ENCODE data around the gene ZNHIT1. TPM values are rescaled to one million over a fixed set of nuclear protein-coding genes. Genes with fewer than 3 reads are reported as not detected.

Gene ZNHIT1
- total RNA-seq: 66.1 and 68.4 TPM in 2 replicates

GRCh38 chr7:101217388-101218235 lies at the start of gene ZNHIT1, which contains the start of gene PLOD3:
Gene ZNHIT1, plus strand, starts transcription at chr7:101218165. Its CDS starts 31 bp downstream, at chr7:101218196.
Gene PLOD3, minus strand, starts transcription at chr7:101217581. Its CDS starts 307 bp downstream, at chr7:101217274.
- intact Hi-C loops (cut with micrococcal nuclease): loop anchor here (1.0 to 2.0 kb wide), 10 partner anchors 25 to 342 kb away; partner anchors contain the start of genes AP1S1, IFT22, SRRT and TRIM56

DNA sequence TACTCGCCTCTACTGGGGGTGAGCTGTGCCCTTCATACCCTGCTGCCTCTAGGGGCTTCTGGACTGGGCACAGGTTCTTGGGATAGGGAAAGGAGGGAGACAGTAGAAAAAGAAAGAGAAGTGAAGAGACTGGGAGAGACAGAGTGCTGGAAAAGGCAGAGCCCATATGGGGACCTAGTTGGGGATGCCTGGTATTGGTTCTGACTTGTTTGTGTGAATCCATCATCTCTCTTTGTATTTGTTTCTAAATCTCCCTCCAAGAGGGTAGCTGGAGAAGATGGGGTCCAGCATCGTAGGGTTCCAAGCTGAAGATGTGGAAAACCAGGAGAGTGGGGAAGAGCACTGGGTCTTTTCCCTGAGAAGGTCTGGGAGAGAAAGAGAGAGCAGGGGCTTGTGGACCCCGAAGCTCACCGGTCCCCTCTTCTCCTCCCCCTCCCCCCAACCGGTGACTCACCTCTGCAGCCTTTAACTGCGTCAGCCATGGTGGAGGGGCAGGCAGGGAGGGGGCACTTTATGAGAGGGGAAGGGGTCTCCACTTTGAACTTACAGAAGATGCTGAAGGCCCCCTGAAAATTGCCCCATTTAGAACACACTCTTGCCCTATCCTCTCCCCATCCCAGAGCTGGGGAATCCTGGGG lies 49.4 kb upstream of the ZNHIT1 start:
- intact Hi-C loops (cut with micrococcal nuclease): loop anchor here (1.0 to 5.0 kb wide), 4 partner anchors 24 to 281 kb away; partner anchors contain the start of genes TRIM56 and UFSP1

- intact Hi-C loops (cut with micrococcal nuclease): loop anchor here (1.0 to 5.0 kb wide), 4 partner anchors 24 to 282 kb away; partner anchors contain the start of genes TRIM56 and UFSP1
These were observed 48.7 kb upstream of the ZNHIT1 start for GRCh38 chr7:101169110-101169837.

- intact Hi-C loops (cut with micrococcal nuclease): loop anchor here (1.0 to 5.0 kb wide), 6 partner anchors 23 to 283 kb away; partner anchors contain the start of genes MUC12, TRIM56 and UFSP1
These were observed 48.0 kb upstream of the ZNHIT1 start for GRCh38 chr7:101169838-101170551.

DNA sequence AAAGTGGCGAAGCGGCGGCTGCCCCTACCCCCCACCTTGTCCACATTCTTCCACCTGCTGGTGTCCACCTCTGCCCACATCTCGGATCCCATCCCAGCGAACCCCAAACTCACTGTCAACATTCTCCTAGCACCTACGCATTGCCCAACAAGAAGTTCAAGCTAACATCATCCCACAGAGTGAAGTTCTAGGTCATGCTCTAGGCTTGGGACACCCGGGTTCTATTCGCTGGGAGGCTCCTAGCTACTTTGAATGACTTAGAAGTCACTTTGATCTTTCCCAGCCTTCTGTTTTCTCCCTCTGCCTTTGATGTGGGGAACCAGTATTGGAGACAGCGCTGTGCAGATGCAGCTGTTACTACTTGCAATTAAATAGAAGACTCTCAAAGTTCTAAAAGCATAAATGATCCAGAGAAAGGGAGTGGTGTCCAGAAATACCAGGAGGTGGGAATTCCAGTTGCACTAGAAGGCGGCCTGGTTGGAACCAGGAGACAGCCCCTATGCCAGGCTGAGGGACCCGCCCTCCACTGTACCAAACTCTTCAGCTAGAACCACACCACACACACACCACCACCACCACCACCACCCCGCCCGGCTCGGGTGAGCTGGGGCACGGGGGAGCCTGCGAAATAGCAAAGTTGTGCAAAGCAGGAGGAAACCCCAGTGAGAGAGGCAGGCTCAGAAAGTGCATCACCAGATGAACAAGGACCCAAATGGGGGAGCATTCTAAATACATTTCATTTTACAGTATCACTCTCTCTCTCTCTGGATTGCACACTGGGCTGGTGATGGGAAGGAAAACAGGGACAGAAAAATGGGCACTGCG lies 47.1 kb upstream of the ZNHIT1 start:
- intact Hi-C loops (cut with micrococcal nuclease): loop anchor here (5.0 kb wide), 2 partner anchors 131 to 204 kb away; partner anchors contain the start of gene MUC12

DNA sequence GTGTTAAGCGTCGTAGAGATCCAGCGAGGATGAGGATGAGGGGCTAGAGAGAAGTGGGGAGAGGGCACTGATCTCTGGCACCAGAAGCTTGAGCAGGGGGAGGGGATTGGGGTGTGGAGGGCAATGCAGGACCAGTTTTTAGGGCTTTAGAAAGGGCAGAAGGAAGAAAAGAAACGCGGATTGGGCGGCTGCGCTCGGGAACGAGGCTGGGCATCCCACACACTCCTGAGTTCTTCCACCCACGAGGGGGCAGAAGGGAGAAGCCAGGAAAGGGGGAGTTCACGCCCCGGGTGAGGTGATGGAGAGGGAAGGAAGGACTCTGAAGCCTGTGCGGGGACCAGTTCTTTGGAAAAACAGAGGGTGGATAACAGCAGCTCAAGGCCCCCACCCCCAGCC lies 46.5 kb upstream of the ZNHIT1 start:
- intact Hi-C loops (cut with micrococcal nuclease): loop anchor here (5.0 kb wide), 2 partner anchors 131 to 204 kb away; partner anchors contain the start of gene MUC12

DNA sequence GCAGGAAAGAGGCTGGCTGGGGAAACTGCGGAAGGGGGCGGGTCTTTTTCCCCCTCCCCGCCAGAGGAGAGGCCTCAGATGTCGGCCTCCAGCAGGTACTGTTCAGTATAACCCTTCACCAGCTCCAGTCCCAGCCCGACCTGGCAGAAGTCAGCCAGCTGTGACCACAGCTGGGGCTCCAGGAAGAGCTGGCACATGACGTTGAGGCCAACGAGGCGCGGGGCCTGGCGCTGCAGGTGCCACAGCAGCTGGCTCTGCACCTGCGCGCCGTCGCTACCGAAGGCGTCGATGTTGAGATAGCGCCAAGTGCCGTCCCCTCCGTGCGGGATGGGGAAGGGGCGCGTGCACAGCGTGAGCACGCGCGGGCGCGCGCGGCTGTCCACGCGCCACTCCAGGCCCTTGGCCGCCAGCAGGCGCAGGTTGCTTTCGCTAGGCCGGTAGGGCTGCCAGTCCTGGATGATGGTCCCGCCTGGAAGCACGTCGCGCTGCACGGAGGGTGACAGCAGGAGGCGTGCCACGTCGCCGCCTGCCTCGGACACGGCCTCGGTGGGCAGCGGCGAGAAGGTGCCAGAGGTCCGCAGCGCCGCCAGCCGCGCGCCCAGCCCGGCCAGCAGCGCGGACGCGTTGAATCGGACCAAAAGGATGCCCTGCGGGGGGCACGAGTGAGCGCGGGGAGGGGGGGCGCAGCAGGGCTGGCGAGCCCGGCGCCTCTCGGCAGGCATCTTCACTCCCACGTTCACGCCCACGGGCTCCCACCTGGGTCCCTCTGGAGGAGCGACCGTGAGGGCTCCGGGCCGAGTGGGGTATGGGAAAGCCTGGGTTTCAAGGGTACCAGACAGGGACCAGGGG lies 45.7 kb upstream of the ZNHIT1 start:
- intact Hi-C loops (cut with micrococcal nuclease): loop anchor here (5.0 kb wide), 2 partner anchors 130 to 205 kb away; partner anchors contain the start of gene MUC12

GRCh38 chr7:101172854-101173751 lies 44.9 kb upstream of the ZNHIT1 start:
- intact Hi-C loops (cut with micrococcal nuclease): loop anchor here (5.0 kb wide), 2 partner anchors 129 to 206 kb away; partner anchors contain the start of gene MUC12

GRCh38 chr7:101173752-101174244 lies 44.2 kb upstream of the ZNHIT1 start:
- intact Hi-C loops (cut with micrococcal nuclease): loop anchor here (1.0 to 5.0 kb wide), 3 partner anchors 19 to 206 kb away; partner anchors contain the start of genes AP1S1 and MUC12

- intact Hi-C loops (cut with micrococcal nuclease): loop anchor here (1.0 to 5.0 kb wide), 3 partner anchors 20 to 207 kb away; partner anchors contain the start of genes AP1S1 and MUC12
These were observed 43.6 kb upstream of the ZNHIT1 start for GRCh38 chr7:101174322-101174854.

DNA sequence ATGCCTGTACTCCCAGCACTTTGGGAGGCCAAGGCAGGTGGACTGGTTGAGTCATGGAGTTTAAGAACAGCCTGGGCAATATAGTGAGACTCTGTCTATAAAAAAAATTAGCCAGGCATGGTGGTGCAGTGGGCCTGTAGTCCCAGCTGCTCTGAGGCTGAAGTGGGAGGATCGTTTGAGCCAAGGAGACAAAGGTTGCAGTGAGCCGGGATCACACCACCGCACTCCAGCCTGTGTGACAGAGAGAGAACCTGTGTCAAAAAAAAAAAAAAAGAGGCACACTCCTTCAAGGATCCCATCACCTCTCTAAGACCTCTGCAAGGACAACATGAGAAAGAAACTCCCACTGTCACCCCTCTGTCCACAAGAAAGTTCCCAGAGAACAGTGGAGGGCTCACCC lies 42.3 kb upstream of the ZNHIT1 start:
- intact Hi-C loops (cut with micrococcal nuclease): no loop called here

DNA sequence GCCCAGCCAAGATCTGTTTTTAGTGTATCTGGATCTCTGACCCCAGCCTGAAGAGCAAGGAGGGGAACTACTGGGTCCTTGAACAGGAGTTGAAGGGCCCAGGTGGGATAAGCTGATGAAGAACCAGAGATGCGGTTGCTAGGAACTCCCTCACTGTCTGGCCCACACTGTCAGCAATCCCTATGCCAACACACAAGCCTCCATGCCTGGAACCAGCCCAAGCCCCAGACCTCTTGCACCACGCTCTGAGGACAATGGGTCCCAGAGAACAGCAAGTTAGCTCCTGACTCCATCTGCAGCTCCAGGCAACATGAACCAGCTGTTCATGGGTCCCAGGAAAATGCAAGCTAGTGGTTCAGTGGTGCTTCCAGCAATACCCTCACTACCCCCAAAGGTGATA lies 40.3 kb upstream of the ZNHIT1 start:
- intact Hi-C loops (cut with micrococcal nuclease): no loop called here

DNA sequence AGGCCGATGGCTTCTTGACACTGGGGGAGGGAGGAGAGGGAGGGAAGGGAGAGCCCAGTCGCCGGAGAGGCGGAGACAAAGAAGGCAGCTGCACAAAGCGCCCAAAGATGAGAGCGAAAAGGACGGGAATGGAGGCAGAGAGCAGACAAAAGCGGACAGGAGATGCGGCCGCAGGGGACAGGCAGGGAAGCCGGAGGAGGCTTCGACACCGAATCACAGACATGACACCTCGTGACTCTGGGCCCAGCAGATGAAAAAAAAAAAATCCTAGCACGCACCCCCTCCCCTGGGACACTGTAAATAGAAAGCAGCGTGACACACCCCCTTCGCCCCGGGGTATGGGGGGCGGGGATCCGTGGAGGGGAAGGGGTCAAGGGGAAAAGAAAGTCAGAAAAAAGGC lies 38.8 kb upstream of the ZNHIT1 start:
- intact Hi-C loops (cut with micrococcal nuclease): no loop called here

DNA sequence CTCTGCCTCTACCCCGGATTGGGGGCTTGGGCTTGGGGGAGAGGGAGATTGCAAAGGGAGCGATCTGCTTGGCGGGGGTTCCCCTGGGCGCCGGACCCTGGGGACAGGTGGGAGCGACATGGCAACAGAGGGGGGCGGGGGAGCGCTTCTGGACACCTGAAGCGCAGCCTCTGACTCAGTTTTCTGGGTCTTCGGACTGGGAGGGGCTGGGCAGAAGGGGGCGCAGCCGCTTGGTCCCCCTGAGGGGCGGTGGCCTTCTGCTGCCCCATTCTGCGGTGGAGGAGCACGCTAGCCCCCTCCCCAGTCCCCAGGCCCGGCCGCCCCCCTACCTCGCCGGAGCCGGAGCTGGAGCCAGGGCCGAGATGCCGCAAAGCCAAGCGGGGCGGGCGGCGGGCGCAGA lies 38.3 kb upstream of the ZNHIT1 start:
- intact Hi-C loops (cut with micrococcal nuclease): no loop called here

DNA sequence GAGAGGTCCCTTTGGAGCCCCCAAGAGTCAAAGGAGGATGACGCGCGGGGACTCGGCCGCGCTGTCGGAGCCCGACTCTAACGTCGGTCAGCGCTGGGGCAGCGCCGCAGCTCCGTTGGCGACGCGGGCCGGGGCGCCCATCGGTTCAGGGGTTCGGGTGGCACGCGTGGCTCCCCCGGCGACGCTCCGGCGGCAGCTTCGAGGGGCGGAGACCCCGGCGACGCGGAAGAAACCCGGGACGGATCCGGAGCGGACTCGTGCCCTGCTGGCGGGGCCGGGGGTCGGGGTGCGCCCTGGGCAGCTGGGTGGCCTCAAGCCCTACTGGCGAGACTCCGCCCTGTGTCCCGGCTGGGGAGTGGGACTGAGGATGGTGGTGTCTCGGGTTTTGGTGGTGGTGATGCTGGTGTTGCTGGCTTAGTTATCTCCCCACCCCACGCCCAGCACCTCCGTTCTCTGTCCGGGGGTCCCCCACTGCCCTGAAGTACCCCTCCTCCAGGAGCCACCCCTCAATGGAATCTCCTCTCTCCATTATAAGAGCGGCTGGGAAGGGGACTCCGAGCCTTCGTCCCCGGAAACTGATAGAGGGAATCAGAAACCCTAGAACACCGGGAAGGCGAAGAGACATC lies 37.7 kb upstream of the ZNHIT1 start, which contains the start of gene NAT16:
Gene NAT16, minus strand, starts transcription at position 164 of the 626 bp plus-strand sequence. CDS start 5,486 bp downstream, outside the sequence.
- intact Hi-C loops (cut with micrococcal nuclease): no loop called here

- intact Hi-C loops (cut with micrococcal nuclease): no loop called here
These were observed 32.6 kb upstream of the ZNHIT1 start for GRCh38 chr7:101185258-101185839.

Measured in T-helper 1 cell treated with Interleukin-12 subunit alpha and Interleukin-12 subunit beta and Interleukin-4 antibody, amounts not matched to agents 30 ng/mL and 1 ng/mL, for 36 hours (primary cell).